GM18499 (cell line): ENCODE measurements around the gene VSIR.

ENCODE experiments used
- ATAC-seq: cut with Tn5 transposase; IDR thresholded peaks from one replicate; pipeline ENCODE4 v1.9.1; 2021; ENCODE audit warnings: moderate number of reproducible peaks; ENCODE audit not compliant: insufficient read depth, unreplicated experiment

Gene VSIR

DNA sequence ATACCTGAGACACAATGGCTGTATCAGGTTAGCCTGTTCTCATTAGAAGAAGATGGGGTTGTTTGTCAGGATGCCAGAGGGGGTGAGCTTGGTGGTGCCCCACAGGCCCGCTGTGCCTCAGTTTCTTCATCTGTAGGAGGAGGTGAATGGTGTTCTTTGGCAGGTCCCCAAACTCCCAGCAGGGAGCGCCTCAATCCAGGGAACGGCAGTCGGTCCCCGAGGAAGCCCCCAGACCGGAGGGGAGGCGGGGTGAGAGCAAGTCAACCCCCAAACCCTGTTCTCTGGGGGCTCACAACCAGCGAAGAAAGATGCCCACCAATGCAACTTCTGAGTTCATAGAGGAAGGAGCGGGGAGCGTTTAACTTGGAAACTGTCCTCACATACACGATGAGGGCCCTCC is 69.7 kb downstream of the VSIR start:
- ATAC-seq: no peak

DNA sequence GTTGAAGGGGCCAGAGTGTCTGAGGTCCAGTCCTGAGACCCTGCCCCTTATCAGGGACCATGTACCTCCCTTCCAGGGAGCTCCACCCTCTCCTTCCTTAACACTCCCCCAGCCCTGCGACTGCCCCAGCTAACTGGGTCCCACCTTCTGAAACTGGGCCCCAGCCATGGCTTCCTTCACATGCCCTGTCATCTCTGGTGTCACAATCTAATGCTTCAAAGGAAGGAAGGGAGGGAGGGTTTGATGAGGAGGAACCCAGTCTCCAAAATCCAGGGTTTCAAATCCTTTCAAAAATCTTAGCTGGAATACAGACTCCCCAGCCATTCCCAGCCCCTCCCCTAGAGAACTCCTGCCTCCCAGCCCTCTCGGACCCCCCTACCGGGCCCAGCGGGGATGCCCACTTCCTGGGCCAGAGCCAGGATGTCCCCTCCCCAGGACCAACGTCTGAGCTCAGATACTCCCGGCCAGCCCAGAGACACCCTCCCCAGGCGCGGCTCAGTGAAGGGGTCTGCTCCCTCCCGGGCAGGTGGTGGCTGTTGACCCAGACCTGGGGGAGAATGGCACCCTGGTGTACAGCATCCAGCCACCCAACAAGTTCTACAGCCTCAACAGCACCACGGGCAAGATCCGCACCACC is 71.7 kb downstream of the VSIR start:
- ATAC-seq: no peak

DNA sequence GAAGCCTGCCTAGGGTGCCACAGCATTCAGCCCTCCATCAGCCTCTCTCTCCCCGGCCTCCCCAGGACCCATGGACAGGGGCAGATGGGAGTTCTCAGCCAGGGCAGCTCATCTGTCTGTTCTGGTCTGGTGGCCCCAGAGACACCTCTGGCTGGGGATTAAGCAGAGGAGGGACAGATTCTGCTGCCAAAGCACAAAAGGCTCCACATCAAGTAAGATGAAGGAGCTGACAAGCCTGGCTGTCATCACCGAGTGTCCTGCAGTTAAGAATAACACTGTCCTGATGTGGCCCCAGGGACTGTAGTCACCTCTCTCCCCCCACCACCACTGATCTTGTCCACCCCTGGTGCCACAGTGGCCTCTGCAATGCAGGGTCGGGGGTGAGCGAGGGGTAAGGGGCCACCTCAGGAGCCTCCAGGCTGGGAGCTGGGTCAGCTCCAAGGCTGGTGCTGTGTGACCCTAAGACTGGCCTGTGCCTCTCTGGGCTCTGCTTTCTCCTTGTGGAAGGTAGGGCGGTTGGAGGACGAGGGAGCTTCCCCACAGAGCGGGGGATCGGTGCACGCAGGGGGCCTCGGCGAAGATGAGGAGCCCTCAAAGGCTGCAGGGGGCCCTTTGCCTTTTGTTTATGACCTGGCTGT is 72.5 kb downstream of the VSIR start:
- ATAC-seq: no peak

DNA sequence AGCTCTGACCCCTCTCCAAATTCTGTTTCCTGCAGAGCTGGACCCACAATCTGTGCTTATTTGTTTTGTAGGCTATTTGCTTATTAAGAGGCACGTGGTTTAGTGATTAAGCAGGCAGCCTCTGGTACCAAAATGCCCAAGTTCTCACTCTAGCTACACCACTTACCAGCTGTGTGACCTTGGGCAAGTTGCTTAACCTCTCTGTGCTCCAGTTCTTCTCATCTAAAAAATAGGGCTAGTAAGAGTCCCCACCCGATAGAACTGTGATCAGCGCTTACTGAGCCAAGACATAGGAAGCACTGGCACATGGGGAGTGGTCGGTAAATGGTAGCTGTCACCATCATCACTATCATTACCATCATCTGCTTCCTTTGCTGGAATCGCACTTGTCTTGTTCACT is 74.6 kb downstream of the VSIR start:
- no peak for ATAC-seq

GRCh38 chr10:71697938-71698709 is 75.2 kb downstream of the VSIR start:
- no peak for ATAC-seq
